HG03520 (cell line): ENCODE results near the gene TBC1D20.
"Not testable (repeated sequence)": the region's sequence is repeated elsewhere in the genome, so short reads cannot be mapped to it uniquely, and the experiment has no call there.

Experiments used
- ATAC-seq: cut with Tn5 transposase; IDR thresholded peaks from one replicate; pipeline ENCODE4 v1.9.1; 2021; ENCODE audit warnings: mild to moderate bottlenecking, moderate library complexity; ENCODE audit not compliant: unreplicated experiment

Gene TBC1D20, protein sequence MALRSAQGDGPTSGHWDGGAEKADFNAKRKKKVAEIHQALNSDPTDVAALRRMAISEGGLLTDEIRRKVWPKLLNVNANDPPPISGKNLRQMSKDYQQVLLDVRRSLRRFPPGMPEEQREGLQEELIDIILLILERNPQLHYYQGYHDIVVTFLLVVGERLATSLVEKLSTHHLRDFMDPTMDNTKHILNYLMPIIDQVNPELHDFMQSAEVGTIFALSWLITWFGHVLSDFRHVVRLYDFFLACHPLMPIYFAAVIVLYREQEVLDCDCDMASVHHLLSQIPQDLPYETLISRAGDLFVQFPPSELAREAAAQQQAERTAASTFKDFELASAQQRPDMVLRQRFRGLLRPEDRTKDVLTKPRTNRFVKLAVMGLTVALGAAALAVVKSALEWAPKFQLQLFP

DNA sequence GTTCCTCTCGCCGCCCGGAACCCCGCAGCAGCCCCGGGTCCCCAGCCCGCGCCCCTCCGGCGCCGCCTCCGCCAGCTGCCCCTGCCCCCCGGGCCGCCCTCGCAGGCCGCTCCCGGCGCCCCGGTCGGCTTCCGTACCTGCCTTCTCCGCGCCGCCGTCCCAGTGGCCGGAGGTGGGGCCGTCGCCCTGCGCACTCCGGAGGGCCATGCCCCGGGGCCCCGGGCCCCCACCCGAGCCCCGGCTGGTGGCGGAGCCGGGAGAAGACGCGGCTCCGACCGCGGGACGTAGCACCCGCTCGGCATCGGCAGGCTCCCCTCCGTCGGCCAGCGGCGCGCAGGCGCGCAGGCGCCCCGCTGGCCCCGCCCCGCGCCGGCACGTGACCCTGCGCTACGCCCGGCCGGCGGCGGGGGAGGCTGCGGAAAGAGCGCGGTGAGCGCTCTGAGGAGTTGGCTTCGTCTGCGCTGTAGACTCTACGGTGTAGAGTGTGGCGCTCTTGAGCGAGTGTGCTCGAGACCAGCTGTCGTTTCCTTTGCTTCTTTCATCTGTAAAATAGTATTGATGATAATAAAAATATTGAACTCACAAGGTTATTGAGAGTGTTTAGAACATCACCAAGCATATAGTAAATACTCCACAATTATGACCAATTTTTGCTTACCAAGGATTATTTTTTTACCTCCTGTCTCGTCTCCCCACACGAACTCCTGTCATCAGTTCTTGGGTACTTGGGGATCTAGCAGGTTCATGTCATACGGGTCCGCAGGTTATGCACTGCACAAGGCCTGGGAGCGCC lies at the start of gene TBC1D20:
Gene TBC1D20 (minus strand): TSS at position 335 of the 793 bp plus-strand sequence. CDS start 128 bp downstream, at position 207.
- peak; percentile 82 for ATAC-seq

DNA sequence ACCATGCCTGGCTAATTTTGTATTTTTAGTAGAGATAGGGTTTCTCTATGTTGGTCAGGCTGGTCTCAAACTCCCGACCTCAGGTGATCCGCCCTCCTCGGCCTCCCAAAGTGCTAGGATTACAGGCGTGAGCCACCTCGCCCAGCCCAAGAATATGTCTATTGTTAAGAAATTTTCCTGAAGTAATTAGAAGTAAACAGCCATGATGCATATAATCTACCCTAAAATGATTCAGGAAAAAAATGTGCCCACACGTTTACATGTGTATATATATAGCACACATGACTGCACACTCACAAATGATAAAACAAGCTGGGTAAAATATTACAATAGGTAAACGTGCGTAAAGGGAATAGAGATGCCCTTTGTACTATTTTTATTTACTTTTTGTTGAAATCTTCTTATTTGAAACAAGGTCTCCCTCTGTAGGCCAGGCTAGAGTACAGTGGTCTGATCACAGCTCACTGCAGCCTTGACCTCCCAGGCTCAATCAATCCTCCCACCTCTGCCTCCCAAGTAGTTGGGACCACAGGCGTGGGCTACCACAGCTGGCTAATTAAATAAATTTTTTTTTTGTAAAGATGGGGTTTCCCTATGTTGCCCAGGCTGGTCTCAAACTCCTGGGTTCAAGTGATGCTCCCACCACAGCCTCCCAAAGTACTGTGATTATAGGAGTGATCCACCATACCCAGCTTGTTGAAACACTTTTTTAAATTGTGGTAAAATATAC lies 48.2 kb upstream of the TBC1D20 start:
- ATAC-seq, result not testable (repeated sequence)

DNA sequence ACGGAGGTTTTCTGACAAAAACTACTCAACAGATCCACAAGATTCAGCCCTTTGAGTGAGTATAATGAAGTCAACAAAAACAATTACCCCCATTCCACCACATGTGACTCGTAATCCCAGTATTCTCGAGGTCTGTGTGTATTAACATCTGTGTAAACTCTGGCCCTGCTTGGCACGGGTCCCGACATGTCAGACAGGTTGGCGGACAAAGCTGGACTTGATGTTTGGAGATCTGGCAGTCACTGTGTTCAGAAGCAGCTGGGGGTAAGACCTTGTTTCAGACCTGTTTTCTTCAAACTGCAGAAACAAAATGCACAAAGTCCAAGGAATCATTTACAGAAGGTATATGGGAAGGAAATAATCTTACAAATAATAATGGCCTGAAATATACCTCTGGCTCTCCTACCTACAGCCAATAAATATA lies 46.0 kb upstream of the TBC1D20 start:
- ATAC-seq, result not testable (repeated sequence)

DNA sequence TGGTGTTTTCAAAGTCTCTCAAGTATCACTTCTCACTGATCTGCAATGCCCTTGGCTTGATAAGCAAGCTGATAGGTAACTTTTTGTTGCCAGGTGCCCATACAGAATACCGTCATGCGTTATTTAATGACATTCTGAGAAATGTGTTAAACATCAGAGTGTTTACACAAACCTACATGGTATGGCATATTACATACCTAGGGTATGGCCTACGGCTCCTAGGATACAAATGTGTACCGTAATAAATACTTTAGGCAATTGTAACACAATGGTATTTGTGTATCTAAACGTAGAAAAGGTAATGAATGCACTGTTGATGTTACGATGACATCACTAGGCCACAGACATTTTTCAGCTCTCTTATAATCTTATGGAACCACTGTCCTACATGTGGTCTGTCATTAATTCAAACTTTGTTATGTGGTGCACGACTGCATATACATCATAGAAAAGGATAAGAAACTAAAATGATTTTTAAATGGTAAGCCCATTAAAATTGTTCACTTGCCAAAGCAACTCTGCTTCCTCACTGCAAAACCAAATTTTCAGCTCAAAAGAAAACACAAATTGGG lies 45.5 kb upstream of the TBC1D20 start:
- ATAC-seq, result no peak

DNA sequence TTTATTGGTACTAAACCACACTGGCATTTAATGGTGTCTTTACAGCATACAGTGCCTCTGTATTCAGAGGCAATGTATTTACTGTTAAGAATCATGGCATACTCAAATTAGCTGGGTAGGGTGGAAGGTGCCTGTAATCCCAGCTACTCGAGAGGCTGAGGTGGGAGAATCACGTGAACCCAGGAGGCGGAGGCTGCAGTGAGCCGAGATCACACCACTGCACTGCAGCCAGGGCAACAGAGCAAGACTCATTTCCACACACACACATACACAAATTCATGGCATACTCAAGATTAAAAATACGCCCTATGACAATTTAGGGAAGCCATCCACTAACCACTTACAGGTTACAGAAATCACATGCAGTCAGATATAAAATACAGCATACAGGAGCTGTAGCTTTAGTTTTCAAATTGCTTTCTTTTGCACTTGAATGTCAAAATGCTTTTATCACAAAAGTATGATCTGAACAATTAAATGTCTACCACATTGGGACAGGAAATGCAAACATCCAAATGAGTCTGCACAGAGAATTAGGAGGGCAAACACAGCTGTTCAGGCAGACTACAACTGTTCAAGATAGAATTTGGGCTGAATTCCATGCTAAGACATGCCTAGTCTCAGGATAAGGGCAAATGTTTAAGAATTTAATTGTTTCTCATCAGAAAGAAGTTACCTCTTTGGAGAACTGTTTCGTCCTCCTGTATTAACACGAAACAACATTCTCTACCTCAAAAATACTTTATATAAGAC lies 44.8 kb upstream of the TBC1D20 start:
- no peak for ATAC-seq

DNA sequence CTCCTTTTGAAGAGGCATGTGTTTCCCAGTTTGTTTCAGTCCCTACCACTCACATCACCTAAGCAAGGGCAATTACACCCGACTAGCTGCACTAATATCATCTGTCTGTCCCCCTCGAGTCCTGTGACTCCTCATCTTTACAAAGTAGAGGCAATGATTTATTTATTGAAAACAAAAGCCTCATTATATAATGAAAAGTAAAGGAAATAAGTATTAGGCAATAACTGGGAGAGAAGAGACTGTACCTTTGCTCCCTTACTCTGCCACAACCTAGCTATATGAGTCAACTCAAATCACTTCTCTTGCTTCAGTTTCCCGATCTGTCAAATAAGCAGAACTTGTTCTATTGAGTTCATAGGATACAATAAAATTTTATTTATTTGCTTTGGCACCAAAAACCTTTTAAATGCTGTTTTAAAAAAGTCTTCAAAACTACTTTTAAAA lies 42.3 kb upstream of the TBC1D20 start:
- ATAC-seq, result no peak

DNA sequence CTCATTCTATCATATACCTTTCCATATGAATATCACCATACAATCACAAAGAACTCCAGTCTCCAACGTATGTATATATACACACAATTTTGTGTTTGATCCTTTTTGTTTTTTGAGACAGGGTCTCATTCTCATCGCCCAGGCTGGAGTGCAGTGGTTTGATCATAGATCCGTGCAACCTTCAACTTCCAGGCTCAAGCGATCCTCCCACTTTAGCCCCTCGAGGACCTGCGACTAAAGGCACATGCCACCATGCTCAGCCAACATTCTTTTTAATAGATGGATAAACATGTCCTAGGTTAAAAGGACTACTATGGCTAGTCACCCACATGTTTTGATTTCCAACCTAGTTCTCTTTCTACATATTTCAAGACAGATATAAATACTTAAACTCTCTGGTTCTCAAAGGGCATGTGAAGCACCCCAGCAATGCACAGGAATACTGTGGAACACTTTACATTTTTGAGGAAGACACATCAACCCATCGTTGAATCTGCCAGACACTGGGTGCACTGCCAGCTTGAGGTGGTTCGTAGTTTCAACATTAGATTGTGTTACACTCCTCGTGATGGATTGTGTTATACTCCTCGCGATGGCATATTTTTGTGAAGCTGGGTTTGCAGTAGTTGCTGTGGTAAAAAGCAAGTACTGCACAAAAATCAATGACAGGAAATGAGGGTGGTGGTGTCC lies 40.9 kb upstream of the TBC1D20 start:
- ATAC-seq, result no peak

DNA sequence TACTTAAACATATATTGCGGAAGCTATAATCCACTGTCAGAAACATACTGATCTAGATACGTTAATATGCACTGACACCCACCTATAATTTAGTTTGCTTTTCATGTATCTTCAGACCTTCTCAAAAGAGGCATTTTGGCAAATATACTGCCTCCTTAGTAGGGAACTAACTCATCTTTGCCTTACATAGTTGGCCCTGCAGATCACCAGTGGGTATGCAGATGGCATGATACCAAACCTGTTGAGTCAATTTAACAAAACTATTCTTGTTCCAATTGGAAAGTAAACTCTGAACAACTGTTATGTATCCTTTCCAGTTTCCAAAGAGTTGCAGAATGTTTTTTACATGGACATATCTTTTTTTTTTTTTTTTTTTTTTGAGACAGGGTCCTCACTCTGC lies 35.6 kb upstream of the TBC1D20 start:
- no peak for ATAC-seq

DNA sequence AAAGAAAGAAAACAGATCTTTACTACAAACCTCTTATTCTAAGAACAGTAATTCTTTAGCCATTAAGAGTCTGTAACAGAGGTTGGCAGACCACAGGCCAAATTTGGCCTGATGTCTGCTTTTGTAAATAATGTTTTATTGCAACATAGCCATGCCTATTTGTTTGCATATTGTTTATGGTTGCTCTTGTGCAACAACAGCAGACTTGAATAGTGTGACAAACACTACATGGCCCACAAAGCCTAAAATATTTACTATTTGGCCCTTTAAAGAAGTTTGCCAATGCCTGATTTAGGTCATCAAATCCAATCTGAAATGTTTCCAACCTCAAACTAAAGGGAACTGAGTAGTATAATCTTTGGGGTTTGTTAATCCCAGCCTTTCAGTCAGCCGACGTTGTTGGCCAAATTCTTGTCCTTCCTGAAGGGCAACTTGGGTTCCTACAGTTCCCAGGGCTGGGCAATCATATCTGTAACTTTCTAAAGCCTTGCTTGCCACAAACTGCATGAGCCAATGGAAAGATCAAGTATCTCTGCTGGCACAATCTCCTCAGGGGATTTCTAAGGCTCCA lies 33.9 kb upstream of the TBC1D20 start:
- ATAC-seq, result no peak

DNA sequence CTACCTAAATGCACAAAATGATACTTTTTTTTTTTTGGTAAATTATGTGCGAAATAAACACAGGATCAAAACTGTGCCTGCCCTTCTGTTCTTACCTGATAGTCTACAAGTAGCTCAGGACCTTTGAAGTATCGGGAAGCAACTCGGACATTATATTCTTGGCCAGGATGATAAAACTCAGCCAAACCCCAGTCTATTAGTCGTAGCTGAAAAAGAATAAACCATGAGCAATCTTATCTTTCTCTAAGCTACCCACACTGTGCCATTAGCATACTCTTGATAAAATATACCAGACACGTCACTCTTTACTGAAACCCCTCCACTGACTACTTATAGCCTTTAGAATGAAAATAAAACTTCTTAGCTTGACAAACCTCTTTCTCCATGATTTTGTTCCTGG lies 29.8 kb upstream of the TBC1D20 start:
- ATAC-seq, result no peak

DNA sequence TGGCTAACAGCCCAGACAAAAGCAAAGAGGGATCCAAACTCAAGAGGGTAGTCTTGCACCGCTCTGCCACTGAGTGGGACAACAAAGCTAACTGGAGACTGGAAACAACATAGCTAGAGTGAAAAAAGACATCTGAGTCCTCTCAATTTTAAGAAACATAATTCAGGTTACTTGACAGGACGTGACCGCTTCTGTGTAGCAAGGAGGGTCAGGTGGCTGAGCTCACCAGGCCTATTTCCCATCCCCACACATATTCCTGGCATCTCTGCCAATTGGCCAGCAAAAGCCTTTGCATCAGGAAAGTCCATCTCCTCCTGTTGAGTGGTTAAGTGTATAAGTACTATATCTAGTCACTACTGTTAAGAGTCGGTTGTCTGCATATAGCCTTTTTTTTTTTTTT lies 25.3 kb upstream of the TBC1D20 start:
- ATAC-seq, result no peak

DNA sequence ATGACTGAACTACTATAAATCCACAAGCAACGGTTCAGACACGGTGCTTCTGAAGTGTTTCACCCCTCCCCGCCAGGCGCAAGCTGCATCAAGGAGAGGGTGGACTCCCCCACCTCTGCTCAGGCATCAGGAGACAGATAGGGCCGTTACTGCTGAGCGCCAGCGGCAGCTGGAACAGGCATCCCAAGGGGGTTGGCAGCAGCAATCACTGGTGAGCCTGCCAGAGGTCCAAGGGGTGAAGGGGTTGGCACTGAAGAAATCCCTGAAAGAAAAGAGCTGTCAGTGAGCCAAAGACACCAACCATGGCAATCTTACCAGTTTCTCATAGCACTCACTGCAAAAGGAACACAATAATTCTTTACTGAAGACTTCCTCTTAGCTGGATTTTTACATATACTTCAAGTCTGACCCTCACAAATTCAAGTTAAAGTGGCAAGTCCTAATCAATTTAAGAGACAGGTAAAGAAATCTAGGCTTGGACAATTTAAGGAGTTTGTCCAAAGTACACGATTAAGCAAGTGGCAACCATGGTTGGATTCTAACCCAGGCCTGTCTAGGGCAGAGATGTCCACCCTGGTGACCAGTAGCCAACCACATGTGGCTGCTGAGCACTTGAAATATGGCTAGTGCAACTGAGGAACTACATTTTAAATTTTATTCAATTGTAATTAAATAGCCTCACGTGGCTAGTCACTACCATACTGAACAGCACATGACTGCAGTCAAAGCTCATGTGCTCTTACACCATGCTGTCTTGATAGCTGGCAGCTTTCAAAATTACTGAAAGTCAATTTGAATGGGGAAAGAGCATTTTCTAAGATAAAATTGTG lies 21.7 kb upstream of the TBC1D20 start:
- no peak for ATAC-seq

DNA sequence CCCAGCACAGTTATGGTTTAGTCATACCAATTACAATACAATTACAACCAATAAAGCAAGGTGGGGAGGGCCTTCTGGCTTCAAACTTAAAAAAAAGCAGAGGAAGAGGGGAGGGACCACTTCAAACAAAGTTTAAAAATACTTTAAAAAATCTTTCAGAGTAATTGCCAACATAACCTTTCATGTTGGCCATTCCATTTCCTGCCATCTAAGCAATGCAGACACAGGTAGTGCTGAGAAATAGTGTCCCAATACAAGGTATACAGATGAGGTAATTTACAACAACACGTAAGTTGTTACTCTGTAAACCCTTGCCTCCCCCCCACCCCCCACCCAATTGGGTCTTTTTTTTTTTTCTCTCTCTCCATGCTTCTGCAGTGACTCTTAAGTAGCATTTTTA lies 18.8 kb upstream of the TBC1D20 start:
- ATAC-seq, result no peak

DNA sequence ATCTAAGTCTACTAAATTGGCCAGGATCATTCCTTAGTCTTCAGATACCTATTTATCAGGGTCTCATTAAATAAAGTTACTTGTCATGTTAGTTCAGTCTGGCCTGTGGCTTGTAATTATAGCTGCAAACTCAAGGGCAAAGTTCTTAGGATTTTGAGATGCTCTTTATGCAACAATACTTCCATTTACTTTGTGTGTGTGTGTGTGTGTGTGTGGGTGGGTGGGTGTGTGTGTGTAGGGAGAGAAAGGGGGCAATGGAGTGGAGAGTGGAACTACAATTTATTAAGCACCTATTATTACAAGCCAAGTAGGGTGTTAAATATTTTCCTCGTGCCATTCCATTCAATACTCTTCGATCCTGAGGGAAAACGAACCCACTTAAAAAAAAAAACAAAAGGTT lies 17.7 kb upstream of the TBC1D20 start:
- ATAC-seq, result no peak

DNA sequence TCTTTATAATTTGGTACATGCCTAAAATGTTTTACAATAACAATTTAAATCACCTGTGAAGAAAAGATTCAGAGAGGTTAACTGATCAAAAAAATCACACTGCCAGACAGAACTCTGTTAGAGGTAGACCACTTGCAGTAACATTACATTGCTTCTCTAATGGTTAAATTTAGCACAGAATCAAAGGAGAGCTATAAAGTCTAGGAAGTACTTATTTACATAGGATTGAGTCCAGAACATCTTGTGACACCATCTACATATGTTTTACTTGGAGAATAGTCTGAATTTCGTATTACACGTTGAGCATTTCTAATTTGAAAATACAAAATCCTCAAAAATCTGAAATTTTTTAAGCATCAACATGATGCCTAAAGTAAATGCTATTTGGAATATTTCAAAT lies 17.2 kb upstream of the TBC1D20 start:
- ATAC-seq, result no peak

DNA sequence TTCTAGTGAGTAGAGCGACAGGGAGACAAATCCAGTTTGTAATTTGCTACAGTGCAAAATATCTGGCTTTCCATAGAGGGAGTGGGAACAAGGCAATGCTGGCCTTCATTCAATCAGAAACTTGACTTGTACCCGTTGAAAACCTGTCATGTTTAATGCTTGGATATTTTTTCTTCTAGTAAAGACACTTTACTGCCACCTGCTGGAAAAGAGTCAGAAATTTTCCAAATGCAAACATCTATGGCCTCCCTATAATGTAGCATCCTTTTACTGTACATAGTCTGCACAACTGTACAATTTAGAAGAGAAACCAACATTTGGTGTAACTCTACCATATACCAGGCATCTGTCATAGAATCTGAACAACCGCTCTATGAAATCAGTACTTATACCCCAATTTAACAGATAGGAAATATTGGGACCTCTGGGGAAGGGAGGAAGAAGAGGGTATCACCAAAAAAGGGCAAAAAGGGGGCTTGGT lies 16.7 kb upstream of the TBC1D20 start:
- no peak for ATAC-seq

DNA sequence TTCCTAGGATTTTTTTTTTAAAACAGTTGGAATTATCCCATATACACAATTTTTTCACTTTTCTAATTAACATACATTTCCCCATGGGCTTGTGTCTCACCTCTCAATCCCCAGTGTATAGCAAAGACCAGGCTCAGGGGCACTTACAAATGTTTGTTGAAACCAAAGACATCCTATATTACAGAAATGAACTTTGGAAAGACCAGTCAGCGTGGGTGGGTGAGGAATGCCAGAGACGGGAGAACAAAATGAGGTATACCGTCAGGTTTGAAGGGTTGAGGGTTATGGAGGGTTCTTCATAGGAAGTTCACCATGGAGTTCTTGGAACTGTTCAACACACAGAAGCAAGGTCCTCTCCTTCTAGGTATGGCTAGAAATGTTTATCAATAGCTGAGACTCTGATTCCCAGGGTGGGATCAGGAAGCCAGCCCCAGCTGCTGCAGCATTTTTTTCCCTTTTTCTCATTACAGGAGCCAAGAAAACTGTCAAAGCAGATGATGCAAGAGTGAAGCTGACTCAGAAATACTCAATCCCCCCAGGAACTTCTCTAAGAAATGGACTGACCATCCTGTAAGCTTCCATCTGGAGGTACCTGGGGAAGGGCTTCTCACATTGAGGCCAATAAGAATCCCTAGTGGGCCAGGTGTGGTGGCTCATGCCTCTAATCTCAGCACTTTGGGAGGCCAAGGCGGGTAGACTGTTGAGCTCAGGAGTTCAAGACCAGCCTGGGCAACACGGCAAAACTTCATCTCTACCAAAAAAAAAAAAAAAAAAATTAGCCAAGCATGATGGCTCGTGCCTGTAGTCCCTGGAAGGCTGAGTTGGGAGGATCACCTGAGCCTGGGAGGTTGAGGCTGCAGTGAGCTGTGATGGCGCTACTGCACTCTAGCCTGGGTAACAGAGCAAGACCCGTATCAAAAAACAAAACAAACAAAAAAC lies 15.9 kb upstream of the TBC1D20 start:
- no peak for ATAC-seq
